Muscle of arm (tissue), 12 donors: ENCODE results near the gene CLEC16A. TPM values are rescaled to one million over a fixed set of nuclear protein-coding genes. Genes with fewer than 3 reads are reported as not detected.
"Not testable (repeated sequence)": the region's sequence is repeated elsewhere in the genome, so short reads cannot be mapped to it uniquely, and the experiment has no call there.

ENCODE experiments used
- DNase-seq: peaks from one replicate; pipeline ENCODE4 v3.0.0-alpha.2; 2013
- polyA plus RNA-seq, 12 donors: library from polyadenylated mRNA; unstranded; fragments of 120-200 nt; gene quantifications; one replicate each; pipeline ENCODE4 v1.2.1, GENCODE V29; 2013; ENCODE audit not compliant: insufficient read length in 12 of 12

The CLEC16A gene
- polyA plus RNA-seq, 12 donors, result 11.8 to 16.1 (median 14.0) TPM; not detected in 1

DNA sequence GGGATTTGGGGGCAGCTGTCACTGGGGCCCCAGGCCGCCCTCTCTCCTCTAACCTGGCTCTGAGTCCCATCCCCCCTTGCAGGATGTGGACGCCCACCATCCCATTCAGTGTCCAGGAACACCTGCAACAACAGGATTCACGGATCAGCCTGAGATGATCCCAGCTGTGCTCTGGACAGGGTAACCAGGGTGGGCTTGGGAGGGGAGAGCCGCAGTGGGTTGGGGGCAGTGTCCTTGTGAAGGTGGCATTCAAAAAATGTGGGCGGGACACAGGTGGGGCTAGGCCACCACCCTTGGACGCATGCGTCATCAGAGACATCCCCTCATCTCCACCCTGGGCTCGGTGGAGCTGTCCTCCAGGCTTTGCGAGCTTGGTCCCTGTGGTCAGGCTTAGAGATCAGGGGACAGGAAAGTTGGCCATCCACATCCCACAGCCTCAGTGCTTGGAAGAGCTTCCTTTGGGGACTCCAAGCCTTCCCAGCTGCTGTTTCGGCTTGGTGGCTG is 21.2 kb upstream of the CLEC16A start:
- DNase-seq, result no peak

- no peak for DNase-seq
These were observed 20.6 kb upstream of the CLEC16A start for GRCh38 chr16:10923650-10924214.

DNA sequence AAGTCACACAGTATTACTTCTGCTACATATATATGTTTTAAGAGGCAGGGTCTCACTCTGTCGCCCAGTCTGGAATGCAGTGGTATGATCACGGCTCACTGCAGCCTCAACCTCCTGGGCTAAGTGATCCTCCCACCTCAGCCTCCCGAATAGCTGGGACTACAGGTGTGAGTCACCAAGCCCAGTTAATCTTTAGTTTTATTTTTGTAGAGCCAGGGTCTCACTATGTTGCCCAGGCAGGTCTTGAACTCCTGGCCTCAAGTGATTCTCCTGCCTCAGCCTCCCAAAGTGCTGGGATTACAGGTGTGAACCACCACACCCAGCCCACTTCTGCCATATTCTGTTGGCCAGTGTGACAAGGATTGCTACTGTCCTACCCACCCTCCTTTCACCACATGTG is 19.1 kb upstream of the CLEC16A start:
- not testable (repeated sequence) for DNase-seq

GRCh38 chr16:10926094-10926493 is 18.3 kb upstream of the CLEC16A start:
- DNase-seq, result no peak

DNA sequence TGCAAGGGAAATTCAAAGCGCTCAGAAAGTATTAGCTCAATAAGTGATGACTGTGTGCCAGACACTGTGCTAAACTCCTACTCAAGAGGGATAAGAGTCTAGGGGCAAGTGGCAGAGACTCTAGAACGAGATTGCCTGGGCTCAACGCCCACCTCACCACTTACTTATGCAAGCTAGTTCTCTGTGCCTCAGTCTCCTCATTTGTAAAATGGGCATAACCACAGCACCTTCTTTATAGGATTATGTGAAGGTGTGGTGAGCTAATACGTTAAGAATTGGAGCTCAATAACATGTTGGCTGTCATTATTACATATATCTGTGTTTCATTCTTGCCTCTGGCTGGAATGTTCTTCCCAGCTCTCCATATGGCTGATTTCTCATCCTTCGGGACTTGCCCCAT is 17.5 kb upstream of the CLEC16A start:
- no peak for DNase-seq

- no peak for DNase-seq
These were observed 16.8 kb upstream of the CLEC16A start for GRCh38 chr16:10927497-10928112.

DNA sequence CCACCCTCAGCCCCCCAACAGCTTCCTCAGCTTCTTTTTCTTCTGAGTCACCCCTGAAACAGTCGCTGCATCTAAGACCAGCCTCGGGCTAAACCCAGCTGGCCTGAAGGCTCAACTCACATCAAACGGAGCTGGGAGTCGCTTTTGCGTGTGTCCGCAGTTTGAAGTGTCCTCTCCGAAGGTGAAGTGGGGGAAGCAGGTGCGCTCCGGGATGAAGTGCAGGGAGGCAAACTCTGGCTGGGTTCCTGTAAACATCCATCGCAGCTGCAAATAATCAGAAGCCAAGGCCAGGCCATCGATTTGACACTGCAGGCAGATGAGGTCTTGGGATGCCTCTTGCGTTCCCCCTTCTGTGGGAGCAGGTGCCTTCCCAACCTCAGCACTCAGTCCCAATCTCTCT is 15.3 kb upstream of the CLEC16A start:
- not testable (repeated sequence) for DNase-seq

DNA sequence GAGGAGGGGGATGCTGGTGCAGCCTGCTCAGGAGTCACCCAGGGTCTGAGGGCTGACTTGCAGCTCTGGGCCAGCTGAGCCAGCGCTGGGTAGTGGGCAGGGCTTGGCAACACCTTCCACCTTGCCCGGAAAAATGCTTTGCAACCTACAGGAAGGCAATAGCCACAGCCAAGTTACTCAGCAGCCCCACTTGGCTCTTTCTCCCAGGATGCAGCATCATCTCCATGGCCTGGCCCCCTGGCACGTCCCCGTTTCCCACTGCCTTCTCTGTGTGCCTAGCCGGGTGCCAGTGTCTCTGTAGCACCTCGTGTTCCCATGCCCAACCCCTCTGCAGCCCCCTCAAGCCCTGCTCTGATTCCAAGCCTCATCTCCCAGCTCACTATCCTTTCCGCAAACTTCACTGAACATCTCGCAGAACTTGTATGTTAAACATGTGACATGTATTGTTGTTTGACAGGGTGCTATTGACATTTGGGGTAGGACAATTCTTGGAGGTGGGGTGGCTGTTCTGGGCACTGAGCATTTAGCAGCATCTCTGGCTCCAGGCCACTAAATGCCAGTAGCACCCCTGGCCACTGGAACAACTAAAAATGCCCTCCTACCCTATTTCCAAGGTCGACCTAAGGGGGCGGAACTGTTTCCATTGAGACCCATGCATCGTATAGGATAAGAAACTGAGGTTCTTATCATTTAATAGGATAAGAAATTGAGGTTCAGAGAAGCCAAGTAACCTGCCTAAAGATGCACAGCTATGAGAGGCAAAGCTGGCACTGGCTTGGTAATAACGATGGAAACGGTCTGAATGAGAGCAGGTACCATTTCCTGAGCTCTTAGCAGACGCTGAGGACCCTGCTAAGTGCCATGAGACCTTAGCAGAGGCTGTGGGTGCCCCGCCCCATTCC is 14.3 kb upstream of the CLEC16A start:
- no peak for DNase-seq

GRCh38 chr16:10930755-10931093 is 13.6 kb upstream of the CLEC16A start:
- DNase-seq, result no peak

- no peak for DNase-seq
These were observed 13.2 kb upstream of the CLEC16A start for GRCh38 chr16:10931134-10931533.

GRCh38 chr16:10931977-10932632 is 12.3 kb upstream of the CLEC16A start:
- DNase-seq, result no peak

DNA sequence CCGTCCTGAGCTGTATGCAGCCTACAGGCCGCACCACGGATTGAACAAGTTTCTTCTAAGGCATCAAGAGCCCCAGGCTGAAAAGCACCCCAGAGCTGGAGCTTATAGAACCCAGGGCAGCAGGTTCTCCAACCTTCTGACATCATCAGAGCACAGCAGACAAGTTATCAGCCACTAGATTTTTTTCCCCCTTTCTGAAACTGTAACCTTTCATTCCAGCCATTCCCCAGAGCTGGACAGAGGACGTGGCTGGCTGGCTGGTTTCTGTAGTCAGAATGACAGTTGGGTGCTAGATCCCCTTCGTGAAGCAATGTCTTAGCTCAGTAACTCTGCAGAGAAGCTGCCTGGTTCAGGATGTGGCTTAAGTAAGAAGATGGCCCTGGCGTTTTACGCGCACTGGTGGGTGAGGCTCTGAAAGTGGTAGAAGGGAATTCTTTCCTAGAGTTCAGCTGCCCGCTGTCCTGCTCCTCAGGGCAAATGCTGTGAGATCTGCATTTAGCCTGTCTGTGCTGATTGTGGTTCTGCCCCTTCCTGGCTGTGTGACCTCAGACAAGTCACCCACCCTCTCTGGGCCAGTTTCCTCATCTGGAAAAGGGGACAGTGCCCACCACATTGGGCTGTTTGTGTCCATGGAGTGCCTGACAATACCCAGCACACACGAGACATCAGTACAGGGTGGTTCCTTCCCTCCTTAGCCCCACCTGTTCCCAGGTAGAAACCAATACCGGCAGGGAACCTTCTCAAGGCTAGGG is 11.2 kb upstream of the CLEC16A start:
- no peak for DNase-seq

DNA sequence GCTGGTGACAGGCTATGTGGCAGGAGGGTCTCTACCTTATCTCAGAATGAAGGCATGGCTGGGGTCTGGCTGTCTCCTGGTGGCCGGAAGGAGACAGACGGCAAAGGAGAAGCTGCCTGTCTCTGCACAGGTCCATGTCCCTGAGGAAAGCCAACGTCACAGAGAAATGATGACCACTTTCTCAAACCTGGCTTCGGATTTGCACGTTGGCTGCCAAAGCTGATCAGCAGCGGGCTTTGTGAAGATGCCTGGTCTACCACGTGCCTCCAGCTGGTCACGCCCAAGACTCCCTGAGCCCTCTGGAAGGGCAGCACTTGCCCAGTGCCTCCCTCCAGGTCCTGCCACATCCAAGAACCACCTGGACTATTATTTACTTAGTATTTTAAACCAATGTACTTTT is 10.5 kb upstream of the CLEC16A start:
- no peak for DNase-seq

GRCh38 chr16:10934325-10935107 is 9.8 kb upstream of the CLEC16A start:
- no peak for DNase-seq

- no peak for DNase-seq
These were observed 9.0 kb upstream of the CLEC16A start for GRCh38 chr16:10935226-10935915.

GRCh38 chr16:10936272-10936984 is 7.9 kb upstream of the CLEC16A start:
- DNase-seq, result no peak

DNA sequence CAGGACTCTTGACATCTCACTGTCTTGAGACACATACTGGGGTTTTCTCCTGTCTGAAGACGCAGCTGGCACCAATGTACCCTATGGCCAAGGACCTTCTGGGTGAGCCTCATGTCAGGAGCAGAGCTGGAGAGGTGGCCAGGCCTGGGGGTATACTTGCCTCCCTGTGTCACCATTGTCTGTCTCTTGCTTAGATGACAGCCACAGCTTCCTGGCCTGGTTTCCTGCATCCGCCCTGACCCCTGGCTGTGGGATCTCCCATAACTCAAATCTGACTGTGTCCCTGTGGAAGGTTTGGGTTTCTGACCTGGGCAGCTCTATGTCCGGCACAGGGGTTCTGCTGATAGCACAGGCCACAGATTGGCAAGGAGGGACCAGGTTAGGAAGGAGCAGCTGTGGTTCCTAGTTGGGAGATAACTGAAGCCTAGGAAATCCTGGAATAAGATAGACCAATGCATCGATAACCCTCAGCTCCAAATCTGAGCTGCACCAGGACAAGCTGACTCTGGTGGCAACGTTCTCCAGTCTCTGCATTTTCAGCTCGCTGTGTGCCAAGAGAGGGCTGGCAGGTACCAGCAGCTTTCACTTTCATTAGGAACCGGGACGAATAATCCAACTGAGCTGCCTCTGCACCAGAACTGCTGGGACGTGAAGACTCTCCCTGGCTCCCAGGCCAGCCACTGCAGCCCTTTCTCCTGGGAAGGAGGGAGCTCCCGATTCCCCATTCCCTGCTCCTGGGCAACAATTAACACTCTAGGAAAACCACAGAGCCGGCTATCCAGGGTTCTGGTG is 7.1 kb upstream of the CLEC16A start:
- no peak for DNase-seq

DNA sequence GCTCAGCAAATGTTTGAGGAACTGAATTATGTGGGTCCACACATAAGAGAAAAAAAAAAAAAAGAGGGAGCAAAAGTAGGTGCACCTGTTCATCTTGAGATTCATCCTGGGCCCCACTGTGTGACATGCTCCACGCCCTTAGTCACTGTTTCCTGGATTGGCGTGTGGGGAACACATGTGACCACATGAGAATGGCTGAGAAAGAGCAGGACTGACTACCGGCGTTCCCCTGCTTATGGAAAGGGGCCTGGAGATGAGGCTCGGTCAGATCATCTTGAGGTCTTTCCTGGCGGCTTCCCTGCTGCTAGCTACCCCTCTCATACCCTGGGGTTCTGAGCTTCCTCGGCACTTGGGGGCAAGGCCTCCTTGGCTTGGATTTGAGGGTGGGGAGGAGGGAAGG is 6.0 kb upstream of the CLEC16A start:
- DNase-seq, result no peak
